GM12878 (cell line): ENCODE results near the gene NAV2.

Source experiments
- CREM ChIP-seq: IDR thresholded peaks from 2 replicates; pipeline ENCODE4 v1.6.1; 2014; ENCODE audit warnings: antibody characterized with exemption, low read depth
- KLF5 ChIP-seq: fragments of 450-650 bp; IDR thresholded peaks from 2 replicates; pipeline ENCODE4 v1.6.1; 2014; ENCODE audit warnings: mild to moderate bottlenecking; ENCODE audit not compliant: partially characterized antibody
- POLR2A ChIP-seq: IDR thresholded peaks from 2 replicates; pipeline ENCODE4 v1.6.1; 2011; ENCODE audit warnings: low read depth, mild to moderate bottlenecking, low read length
- RBBP5 ChIP-seq: fragments of 200-600 bp; sonication (generic); conservative IDR thresholded peaks from 2 replicates; pipeline ENCODE4 v1.6.1; 2016
- SP1 ChIP-seq: IDR thresholded peaks from one replicate; pipeline ENCODE4 v1.6.1; 2011; ENCODE audit warnings: low read depth, low read length
- TCF7 ChIP-seq: IDR thresholded peaks from 2 replicates; pipeline ENCODE4 v1.6.1; 2014; ENCODE audit warnings: antibody characterized with exemption, borderline replicate concordance
- TF ChIP-seq, protein P1 (sequence below): IDR thresholded peaks from 2 replicates; pipeline ENCODE4 v1.6.1; 2012; ENCODE audit warnings: low read depth, low read length, improper control_type of control experiment

DNA sequence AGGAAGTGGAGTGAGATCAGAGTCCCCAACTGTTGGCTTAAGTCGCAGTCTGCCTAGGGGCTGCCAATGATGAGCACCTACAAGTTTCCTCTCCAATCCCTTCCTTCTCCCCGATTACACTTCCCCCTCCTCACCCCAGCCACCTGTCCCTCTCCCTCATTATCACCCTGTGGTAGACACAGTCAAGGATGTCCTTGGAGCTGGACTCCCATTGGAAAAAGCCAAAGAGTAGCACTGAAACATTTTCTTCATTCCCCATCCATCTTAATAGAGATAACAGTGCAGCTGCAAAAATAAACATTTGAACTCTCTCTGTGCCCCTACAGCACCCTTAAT, 301.4 kb downstream of the NAV2 start:
- TF ChIP-seq POLR2A (no peak), SP1 (no peak), CREM (no peak), RBBP5 (no peak), KLF5 (no peak), TCF7 (no peak)
- TF ChIP-seq, protein P1, sequence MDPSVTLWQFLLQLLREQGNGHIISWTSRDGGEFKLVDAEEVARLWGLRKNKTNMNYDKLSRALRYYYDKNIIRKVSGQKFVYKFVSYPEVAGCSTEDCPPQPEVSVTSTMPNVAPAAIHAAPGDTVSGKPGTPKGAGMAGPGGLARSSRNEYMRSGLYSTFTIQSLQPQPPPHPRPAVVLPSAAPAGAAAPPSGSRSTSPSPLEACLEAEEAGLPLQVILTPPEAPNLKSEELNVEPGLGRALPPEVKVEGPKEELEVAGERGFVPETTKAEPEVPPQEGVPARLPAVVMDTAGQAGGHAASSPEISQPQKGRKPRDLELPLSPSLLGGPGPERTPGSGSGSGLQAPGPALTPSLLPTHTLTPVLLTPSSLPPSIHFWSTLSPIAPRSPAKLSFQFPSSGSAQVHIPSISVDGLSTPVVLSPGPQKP, result no peak
